Ishikawa (cell line): Measurements from ENCODE around the gene OR11A1.

ENCODE experiments used
- CEBPB ChIP-seq: IDR thresholded peaks from 2 replicates; pipeline ENCODE4 v1.6.1; 2012
- CREB1 ChIP-seq: IDR thresholded peaks from 2 replicates; pipeline ENCODE4 v1.6.1; 2012; ENCODE audit warnings: low read depth
- EGR1 ChIP-seq: IDR thresholded peaks from 2 replicates; pipeline ENCODE4 v1.6.1; 2012
- EP300 ChIP-seq: IDR thresholded peaks from 2 replicates; pipeline ENCODE4 v1.6.1; 2012; ENCODE audit warnings: borderline replicate concordance
- FOXM1 ChIP-seq: IDR thresholded peaks from 2 replicates; pipeline ENCODE4 v1.6.1; 2012; ENCODE audit warnings: low read depth, borderline replicate concordance
- NFIC ChIP-seq: IDR thresholded peaks from 2 replicates; pipeline ENCODE4 v1.6.1; 2012
- RAD21 ChIP-seq: IDR thresholded peaks from 2 replicates; pipeline ENCODE4 v1.6.1; 2012; ENCODE audit warnings: low read depth
- TAF1 ChIP-seq: IDR thresholded peaks from 2 replicates; pipeline ENCODE4 v1.6.1; 2012; ENCODE audit warnings: low read depth, mild to moderate bottlenecking
- TCF12 ChIP-seq: IDR thresholded peaks from 2 replicates; pipeline ENCODE4 v1.6.1; 2012; ENCODE audit warnings: low read depth
- TEAD4 ChIP-seq: IDR thresholded peaks from 2 replicates; pipeline ENCODE4 v1.6.1; 2012
- YY1 ChIP-seq: IDR thresholded peaks from 2 replicates; pipeline ENCODE4 v1.6.1; 2012; ENCODE audit warnings: low read depth
- ZBTB7A ChIP-seq: IDR thresholded peaks from 2 replicates; pipeline ENCODE4 v1.6.1; 2012; ENCODE audit warnings: low read depth
- TF ChIP-seq, protein P1 (sequence below): IDR thresholded peaks from 2 replicates; pipeline ENCODE4 v1.6.1; 2012; ENCODE audit warnings: low read depth, mild to moderate bottlenecking
- TF ChIP-seq, protein P2 (sequence below): IDR thresholded peaks from 2 replicates; pipeline ENCODE4 v1.6.1; 2012
- TF ChIP-seq, protein P3 (sequence below): IDR thresholded peaks from 2 replicates; pipeline ENCODE4 v1.6.1; 2012

OR11A1 gene

DNA sequence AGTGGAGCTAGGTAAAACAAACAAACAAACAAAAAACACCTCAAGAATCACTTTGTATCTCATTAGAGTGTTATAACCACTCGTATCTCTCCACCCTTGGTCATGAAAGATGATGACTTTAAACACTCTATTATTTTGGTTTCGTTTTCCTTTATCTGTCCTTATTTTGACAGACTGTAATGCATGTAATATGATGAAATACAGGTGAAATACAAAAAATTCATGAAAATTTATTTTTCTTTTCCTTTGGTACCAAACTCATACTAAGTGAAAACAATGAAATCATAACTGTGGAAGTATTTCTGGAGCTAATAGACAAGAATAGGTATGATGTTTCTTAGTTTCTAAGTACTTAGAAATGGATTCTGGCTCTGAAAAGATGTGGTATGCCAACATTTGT is 57.3 kb downstream of the OR11A1 start:
- TF ChIP-seq TEAD4 (no peak), YY1 (no peak), RAD21 (no peak), ZBTB7A (no peak), TAF1 (no peak), FOXM1 (no peak)

DNA sequence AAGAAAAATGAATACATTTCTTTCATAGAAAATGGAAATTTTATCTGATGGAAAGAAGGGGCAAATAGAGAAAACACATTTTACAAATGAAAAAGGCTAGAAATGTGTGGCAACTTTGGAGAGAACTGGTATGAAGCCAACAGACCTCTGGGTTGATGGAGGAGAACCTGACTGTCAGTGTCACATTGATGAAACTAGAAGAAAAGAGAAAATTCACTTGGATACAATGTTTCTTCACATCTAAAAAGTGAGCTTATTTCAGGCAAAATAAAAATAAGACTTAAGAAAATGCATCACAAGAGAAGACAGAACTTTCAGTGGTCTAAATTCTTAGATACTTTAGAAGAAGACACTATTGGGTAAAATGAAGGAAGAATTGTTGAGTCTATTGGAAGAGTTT is 61.5 kb downstream of the OR11A1 start, which contains the start of gene OR12D2:
Gene OR12D2, plus strand, starts transcription at position 301 of the 400 bp plus-strand sequence. CDS start 1,069 bp downstream, outside the sequence.
- TF ChIP-seq, protein P1, sequence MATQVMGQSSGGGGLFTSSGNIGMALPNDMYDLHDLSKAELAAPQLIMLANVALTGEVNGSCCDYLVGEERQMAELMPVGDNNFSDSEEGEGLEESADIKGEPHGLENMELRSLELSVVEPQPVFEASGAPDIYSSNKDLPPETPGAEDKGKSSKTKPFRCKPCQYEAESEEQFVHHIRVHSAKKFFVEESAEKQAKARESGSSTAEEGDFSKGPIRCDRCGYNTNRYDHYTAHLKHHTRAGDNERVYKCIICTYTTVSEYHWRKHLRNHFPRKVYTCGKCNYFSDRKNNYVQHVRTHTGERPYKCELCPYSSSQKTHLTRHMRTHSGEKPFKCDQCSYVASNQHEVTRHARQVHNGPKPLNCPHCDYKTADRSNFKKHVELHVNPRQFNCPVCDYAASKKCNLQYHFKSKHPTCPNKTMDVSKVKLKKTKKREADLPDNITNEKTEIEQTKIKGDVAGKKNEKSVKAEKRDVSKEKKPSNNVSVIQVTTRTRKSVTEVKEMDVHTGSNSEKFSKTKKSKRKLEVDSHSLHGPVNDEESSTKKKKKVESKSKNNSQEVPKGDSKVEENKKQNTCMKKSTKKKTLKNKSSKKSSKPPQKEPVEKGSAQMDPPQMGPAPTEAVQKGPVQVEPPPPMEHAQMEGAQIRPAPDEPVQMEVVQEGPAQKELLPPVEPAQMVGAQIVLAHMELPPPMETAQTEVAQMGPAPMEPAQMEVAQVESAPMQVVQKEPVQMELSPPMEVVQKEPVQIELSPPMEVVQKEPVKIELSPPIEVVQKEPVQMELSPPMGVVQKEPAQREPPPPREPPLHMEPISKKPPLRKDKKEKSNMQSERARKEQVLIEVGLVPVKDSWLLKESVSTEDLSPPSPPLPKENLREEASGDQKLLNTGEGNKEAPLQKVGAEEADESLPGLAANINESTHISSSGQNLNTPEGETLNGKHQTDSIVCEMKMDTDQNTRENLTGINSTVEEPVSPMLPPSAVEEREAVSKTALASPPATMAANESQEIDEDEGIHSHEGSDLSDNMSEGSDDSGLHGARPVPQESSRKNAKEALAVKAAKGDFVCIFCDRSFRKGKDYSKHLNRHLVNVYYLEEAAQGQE: no peak
- TF ChIP-seq, protein P2, sequence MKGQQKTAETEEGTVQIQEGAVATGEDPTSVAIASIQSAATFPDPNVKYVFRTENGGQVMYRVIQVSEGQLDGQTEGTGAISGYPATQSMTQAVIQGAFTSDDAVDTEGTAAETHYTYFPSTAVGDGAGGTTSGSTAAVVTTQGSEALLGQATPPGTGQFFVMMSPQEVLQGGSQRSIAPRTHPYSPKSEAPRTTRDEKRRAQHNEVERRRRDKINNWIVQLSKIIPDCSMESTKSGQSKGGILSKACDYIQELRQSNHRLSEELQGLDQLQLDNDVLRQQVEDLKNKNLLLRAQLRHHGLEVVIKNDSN: no peak
- TF ChIP-seq CEBPB: no peak

DNA sequence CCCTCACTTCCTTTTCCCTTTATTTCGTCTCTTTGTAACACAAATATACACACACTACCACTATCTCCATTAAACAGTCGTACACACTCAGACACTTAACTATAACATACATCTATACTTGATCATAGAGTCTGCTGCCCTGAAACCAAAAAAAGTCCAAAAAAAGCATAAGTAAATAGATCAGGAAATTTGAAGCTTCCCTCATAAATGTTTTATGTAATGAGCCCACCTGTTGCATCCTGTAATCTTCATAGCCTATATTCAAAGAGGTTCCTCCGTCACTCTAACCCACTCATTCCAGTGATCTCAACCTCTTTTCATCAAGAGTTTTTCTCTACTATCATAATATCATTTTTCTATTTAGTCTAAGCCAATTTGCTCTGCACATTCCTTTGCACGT is 68.3 kb downstream of the OR11A1 start:
- TF ChIP-seq RAD21 (no peak), TEAD4 (no peak), CREB1 (no peak), EP300 (no peak), TCF12 (no peak), YY1 (no peak), ZBTB7A (no peak), FOXM1 (no peak), EGR1 (no peak), TAF1 (no peak), NFIC (no peak), CEBPB (no peak)
- TF ChIP-seq, protein P2: no peak
- TF ChIP-seq, protein P1: no peak
- TF ChIP-seq, protein P3, sequence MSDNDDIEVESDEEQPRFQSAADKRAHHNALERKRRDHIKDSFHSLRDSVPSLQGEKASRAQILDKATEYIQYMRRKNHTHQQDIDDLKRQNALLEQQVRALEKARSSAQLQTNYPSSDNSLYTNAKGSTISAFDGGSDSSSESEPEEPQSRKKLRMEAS: no peak

DNA sequence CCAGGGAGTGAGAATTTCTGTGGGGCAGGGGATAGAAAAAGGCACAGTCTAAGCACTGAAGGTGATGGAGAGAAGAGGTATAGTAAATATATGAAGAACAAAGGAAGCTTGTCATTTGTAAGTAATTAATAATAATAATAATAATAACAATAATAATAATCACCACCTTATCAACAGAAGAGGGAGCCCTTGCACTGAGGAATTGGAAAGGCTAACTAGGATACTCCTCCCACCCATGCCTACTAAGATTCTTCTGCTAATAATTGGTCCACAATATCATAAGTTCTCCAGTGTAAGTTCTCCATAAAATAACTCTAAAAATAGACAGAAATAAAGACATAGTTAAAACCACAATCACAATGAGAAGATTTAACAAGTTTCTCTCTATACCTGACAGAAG is 80.9 kb downstream of the OR11A1 start:
- TF ChIP-seq, protein P1: no peak
- TF ChIP-seq EP300: no peak
- peak; percentile 38; the same call in 1 of the 2 replicates for TF ChIP-seq RAD21
- TF ChIP-seq, protein P2: no peak
- no peak for TF ChIP-seq NFIC
- TF ChIP-seq YY1: no peak
